A673 (cell line): ENCODE data around the gene POLA1. TPM values are rescaled to one million over a fixed set of nuclear protein-coding genes. Genes with fewer than 3 reads are reported as not detected.

Experiments used
- BruUV-seq: library from RNA; stranded (reverse); fragments of 400-500 nt; replicated peaks from 2 replicates; lab custom pipeline; 2021; lab: Mats Ljungman, UMichigan
- CTCF ChIA-PET: fragments of 300-600 bp; sonication (Branson Sonifier 250); formaldehyde crosslinking; loops from one replicate; lab custom pipeline; 2022; ENCODE audit warnings: antibody characterized with exemption; lab: Charles Lee
- POLR2A ChIA-PET: fragments of 300-600 bp; sonication (Branson Sonifier 250); formaldehyde crosslinking; loops from one replicate; lab custom pipeline; 2022; ENCODE audit warnings: antibody characterized with exemption; ENCODE audit not compliant: low non-redundant PET; lab: Charles Lee
- DNase-seq: peaks from one replicate; pipeline ENCODE4 v3.0.0-alpha.2; 2015; ENCODE audit warnings: low spot score
- H3K27ac ChIP-seq: fragments of 200-600 bp; sonication (generic); 2 replicates; pipeline ENCODE4 v1.5.1; 2016; ENCODE audit warnings: mixed run types, low read depth, mild to moderate bottlenecking, mixed read lengths, antibody characterized with exemption, low read length; ENCODE audit not compliant: poor library complexity, severe bottlenecking
- H3K27me3 ChIP-seq: fragments of 200-600 bp; sonication (generic); replicated peaks from 2 replicates; pipeline ENCODE4 v1.6.1; 2017; ENCODE audit warnings: mixed run types, low read depth, mild to moderate bottlenecking, mixed read lengths, antibody characterized with exemption, low read length; ENCODE audit not compliant: insufficient read depth, poor library complexity
- H3K36me3 ChIP-seq: fragments of 200-600 bp; sonication (generic); 2 replicates; pipeline ENCODE4 v1.6.1; 2016; ENCODE audit warnings: mixed run types, mild to moderate bottlenecking, mixed read lengths, antibody characterized with exemption, low read length; ENCODE audit not compliant: insufficient read depth, poor library complexity, severe bottlenecking
- H3K4me1 ChIP-seq: fragments of 200-600 bp; sonication (generic); 2 replicates; pipeline ENCODE4 v1.6.1; 2017; ENCODE audit warnings: mixed run types, mild to moderate bottlenecking, mixed read lengths, antibody characterized with exemption, low read length; ENCODE audit not compliant: insufficient read depth, poor library complexity, severe bottlenecking
- H3K4me3 ChIP-seq: fragments of 200-600 bp; sonication (generic); 2 replicates; pipeline ENCODE4 v1.5.1; 2016; ENCODE audit warnings: low read depth, mixed run types, mild to moderate bottlenecking, mixed read lengths, low read length; ENCODE audit not compliant: poor library complexity, severe bottlenecking
- H3K9me3 ChIP-seq: fragments of 200-600 bp; sonication (generic); 2 replicates; pipeline ENCODE4 v1.6.1; 2016; ENCODE audit warnings: mixed run types, low read depth, mild to moderate bottlenecking, mixed read lengths, antibody characterized with exemption, low read length; ENCODE audit not compliant: poor library complexity, severe bottlenecking
- EZH2 ChIP-seq: fragments of 200-600 bp; sonication (generic); IDR thresholded peaks from 2 replicates; pipeline ENCODE4 v1.6.1; 2017; ENCODE audit warnings: borderline replicate concordance, low read depth, mild to moderate bottlenecking, mixed read lengths, antibody characterized with exemption, low read length; ENCODE audit not compliant: poor library complexity, severe bottlenecking
- intact Hi-C: fragments of 100-400 bp; cut with micrococcal nuclease; formaldehyde crosslinking; loops from one replicate; pipeline ENCODE4 v1.10.0; 2022; ENCODE audit not compliant: unreplicated experiment
- total RNA-seq: library from RNA; stranded (reverse); gene quantifications from 2 replicates; pipeline ENCODE4 v1.2.3, GENCODE V29; 2021
- TF ChIP-seq, protein P1 (sequence below): fragments of 300-800, 200-600 bp; sonication (generic); conservative IDR thresholded peaks from 2 replicates; pipeline ENCODE4 v1.5.1; 2017; ENCODE audit warnings: low read depth, mild to moderate bottlenecking, antibody characterized with exemption, low read length, moderate library complexity, mixed read lengths

POLA1 gene
- total RNA-seq, 1 experiment from 2014 or later: 44.9 TPM

DNA sequence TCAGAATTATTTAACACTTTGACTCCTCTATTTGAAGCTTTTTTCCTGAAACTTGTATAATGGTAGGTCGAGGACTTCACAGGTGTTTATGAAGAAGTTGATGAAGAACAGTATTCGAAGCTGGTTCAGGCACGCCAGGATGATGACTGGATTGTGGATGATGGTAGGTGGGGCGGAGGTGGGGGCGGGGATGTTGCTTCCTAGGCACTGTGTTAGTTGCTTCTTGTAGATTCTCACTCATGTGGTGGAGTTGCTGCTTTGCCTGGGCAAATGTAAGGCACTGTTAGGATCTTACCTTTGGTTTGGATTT, 9.4 kb downstream of the POLA1 start:
- TF ChIP-seq, protein P1, sequence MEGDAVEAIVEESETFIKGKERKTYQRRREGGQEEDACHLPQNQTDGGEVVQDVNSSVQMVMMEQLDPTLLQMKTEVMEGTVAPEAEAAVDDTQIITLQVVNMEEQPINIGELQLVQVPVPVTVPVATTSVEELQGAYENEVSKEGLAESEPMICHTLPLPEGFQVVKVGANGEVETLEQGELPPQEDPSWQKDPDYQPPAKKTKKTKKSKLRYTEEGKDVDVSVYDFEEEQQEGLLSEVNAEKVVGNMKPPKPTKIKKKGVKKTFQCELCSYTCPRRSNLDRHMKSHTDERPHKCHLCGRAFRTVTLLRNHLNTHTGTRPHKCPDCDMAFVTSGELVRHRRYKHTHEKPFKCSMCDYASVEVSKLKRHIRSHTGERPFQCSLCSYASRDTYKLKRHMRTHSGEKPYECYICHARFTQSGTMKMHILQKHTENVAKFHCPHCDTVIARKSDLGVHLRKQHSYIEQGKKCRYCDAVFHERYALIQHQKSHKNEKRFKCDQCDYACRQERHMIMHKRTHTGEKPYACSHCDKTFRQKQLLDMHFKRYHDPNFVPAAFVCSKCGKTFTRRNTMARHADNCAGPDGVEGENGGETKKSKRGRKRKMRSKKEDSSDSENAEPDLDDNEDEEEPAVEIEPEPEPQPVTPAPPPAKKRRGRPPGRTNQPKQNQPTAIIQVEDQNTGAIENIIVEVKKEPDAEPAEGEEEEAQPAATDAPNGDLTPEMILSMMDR: no peak
- no peak for TF ChIP-seq EZH2
- no peak overlapping the region for H3K27ac ChIP-seq
- ChIA-PET CTCF (no interaction called here), POLR2A (no interaction called here)
- DNase-seq: no peak
- no TSS peak for BruUV-seq
- H3K4me1 ChIP-seq: no peaks in the 10 kb centered on the region
- H3K9me3 ChIP-seq: no peaks in the 10 kb centered on the region
- H3K4me3 ChIP-seq: no peak overlapping the region
- peaks cover 32% of the 10 kb centered on the region for H3K36me3 ChIP-seq
- no peaks in the 10 kb centered on the region for H3K27me3 ChIP-seq
- intact Hi-C loops: no loop called here

DNA sequence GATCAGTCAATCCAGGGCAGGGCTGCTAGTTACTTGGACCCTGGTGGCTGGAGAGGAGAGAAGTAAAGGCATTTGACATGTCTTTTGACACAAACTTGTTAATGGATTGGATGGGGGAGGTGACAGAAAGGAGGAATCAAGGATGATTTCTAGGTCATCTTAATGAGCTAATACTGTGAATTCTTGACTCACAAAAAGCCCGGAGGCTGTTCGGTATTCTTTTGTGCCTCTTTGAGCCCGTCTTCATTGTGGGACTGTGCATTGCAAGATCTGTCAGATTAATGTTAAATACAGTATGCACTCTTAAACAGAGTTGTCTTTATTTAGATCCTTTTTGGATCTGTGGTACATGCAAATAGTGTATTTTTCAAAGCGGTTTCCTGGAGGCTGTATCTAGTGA, 25.1 kb downstream of the POLA1 start:
- ChIA-PET POLR2A (no interaction called here), CTCF (no interaction called here)
- Histone ChIP-seq H3K36me3 (peaks cover 27% of the 10 kb centered on the region), H3K4me1 (no peaks in the 10 kb centered on the region), H3K27ac (no peak overlapping the region), H3K9me3 (no peaks in the 10 kb centered on the region), H3K27me3 (no peaks in the 10 kb centered on the region), H3K4me3 (no peak overlapping the region)
- intact Hi-C loops: no loop called here
- no TSS peak for BruUV-seq
- no peak for DNase-seq
- no peak for TF ChIP-seq EZH2
- TF ChIP-seq, protein P1: no peak

DNA sequence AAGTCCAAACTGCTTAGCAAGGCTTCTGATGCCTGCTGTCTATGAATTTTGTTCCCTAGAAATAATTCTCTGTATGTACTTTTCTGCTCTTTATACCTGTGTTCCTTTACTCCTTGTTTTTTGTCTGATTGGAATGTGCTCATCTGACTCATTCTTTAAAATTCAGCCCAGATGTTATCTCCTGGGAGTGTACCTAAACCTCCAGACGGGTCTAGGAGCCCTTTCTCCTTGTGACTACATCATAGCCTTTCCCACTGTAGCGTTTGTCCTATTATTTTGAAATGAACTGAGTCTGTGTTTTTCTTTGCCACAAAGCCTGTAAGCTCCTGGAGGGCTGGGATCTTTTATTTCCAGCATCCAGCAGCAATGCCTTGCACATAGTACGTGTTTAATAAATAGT, 26.3 kb downstream of the POLA1 start:
- DNase-seq: no peak
- Histone ChIP-seq H3K36me3 (peaks cover 19% of the 10 kb centered on the region), H3K9me3 (no peaks in the 10 kb centered on the region), H3K4me3 (no peak overlapping the region), H3K27ac (no peak overlapping the region), H3K27me3 (no peaks in the 10 kb centered on the region), H3K4me1 (no peaks in the 10 kb centered on the region)
- TF ChIP-seq, protein P1: no peak
- no peak for TF ChIP-seq EZH2
- intact Hi-C loops: loop anchor here (10.0 kb wide), 1 partner anchor 325 kb away; no protein-coding TSS in a partner anchor
- ChIA-PET POLR2A (no interaction called here), CTCF (no interaction called here)
- BruUV-seq: no TSS peak
